C4-2B (cell line): ENCODE measurements around the gene CTNNA1.

ENCODE experiments used
- ZFX ChIP-seq: fragments of 450-650 bp; IDR thresholded peaks from 2 replicates; pipeline ENCODE4 v1.6.1; 2017
- TF ChIP-seq, protein P1 (sequence below): fragments of 450-650 bp; conservative IDR thresholded peaks from 2 replicates; pipeline ENCODE4 v1.5.1; 2017; ENCODE audit warnings: mild to moderate bottlenecking

DNA sequence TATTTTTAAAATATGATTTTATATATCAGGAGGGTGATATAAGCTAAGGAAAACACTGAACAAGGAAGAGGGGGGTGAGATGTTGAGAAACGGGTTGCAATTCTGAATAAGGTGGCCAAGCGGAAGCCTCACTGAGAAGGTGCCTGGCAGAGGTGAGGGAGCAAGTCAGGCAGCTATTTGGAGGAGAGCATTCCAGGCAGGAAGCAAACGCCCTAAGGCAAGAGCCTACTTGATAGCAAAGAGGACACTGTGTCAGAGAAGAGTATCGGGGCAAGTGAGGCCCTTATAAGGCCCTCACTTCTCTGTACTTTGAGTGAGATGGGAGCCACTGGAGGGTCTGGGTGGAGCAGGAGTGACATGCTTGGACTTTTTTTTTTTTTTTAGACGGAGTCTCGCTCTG lies 8.0 kb upstream of the CTNNA1 start:
- TF ChIP-seq, protein P1, sequence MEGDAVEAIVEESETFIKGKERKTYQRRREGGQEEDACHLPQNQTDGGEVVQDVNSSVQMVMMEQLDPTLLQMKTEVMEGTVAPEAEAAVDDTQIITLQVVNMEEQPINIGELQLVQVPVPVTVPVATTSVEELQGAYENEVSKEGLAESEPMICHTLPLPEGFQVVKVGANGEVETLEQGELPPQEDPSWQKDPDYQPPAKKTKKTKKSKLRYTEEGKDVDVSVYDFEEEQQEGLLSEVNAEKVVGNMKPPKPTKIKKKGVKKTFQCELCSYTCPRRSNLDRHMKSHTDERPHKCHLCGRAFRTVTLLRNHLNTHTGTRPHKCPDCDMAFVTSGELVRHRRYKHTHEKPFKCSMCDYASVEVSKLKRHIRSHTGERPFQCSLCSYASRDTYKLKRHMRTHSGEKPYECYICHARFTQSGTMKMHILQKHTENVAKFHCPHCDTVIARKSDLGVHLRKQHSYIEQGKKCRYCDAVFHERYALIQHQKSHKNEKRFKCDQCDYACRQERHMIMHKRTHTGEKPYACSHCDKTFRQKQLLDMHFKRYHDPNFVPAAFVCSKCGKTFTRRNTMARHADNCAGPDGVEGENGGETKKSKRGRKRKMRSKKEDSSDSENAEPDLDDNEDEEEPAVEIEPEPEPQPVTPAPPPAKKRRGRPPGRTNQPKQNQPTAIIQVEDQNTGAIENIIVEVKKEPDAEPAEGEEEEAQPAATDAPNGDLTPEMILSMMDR: no peak
- no peak for TF ChIP-seq ZFX
